ENCODE measurements around the gene KLHL17.

DNA sequence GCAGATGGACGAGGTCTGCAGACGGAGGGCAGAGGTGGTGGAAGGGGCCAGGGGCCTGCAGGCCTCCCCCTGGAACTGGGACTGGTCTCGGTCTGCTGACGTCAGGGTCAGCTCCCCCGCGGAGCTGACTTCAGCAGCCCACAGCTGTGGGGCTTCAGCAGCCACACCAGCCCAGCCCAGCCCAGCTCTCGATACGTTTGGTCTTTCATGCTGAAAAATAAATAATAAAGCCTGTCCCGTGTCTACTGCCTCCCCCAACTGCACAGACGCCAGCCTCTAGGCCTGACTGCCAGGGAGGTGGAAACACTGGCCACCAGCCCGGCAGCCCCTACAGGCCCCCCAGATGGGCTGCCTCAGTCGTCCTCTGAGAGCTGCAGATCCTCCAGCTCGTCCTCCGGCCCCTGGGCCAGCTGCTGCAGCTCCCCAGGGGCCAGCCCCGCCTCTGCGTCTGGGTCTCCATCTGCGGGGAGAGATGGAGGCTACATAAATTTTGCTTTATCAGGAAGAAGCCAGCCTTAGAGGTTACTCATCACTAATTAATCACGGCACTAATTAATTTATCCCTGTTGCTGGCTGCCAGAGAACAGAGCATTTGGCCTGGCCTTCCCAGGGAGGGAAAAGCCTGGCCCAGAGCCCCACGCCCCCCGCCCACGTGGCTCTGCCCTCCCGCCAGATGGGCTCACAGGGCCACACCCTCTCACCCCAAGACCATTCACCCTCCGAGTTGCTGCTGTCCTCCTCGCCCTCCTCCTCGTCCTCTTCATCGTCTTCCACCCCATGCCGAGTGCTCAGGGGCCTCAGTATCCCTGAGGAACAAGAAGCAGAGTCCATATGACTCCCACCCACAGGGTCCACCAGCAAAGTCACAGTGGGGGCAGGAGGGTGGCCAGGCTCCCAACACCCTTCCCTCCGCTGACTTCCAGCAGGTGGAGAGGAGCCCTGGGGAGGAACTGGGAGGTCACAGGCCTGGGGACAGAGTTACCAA is 15.8 kb upstream of the KLHL17 start:
- TF ChIP-seq CTCF (IDR thresholded peaks at IDR 0.05; ENCODE audit: low read depth, low read length, missing input control) (no peak), YY1 (IDR thresholded peaks at IDR 0.05) (no peak), FOXA2 (IDR thresholded peaks at IDR 0.05) (no peak)
